GM12878 (cell line): Measurements from ENCODE around the gene VPS18.

Experiments used
- POLR2A ChIP-seq: IDR thresholded peaks from 2 replicates; pipeline ENCODE4 v1.6.1; 2011; ENCODE audit warnings: low read depth, mild to moderate bottlenecking, low read length
- SMAD5 ChIP-seq: IDR thresholded peaks from 2 replicates; pipeline ENCODE4 v1.6.1; 2016; ENCODE audit warnings: antibody characterized with exemption, low read depth
- SREBF2 ChIP-seq: IDR thresholded peaks from 2 replicates; pipeline ENCODE4 v1.6.1; 2012; ENCODE audit warnings: mild to moderate bottlenecking, low read length
- STAT1 ChIP-seq: fragments of 450-650 bp; conservative IDR thresholded peaks from 2 replicates; pipeline ENCODE4 v1.6.1; 2014; ENCODE audit warnings: antibody characterized with exemption, mild to moderate bottlenecking
- TBL1XR1 ChIP-seq: IDR thresholded peaks from 2 replicates; pipeline ENCODE4 v1.6.1; 2012; ENCODE audit warnings: low read depth, low read length, improper control_type of control experiment
- ZNF274 ChIP-seq: IDR thresholded peaks from one replicate; pipeline ENCODE4 v1.8.0; 2011; ENCODE audit not compliant: insufficient read length, insufficient read depth
- TF ChIP-seq, protein P1 (sequence below), 3 experiments: IDR thresholded peaks in 2 of 3; conservative IDR thresholded peaks in 1 of 3; 2 replicates each; pipeline ENCODE4 v1.5.1; 2011; ENCODE audit warnings: low read depth in 3 of 3, low read length in 3 of 3, mild to moderate bottlenecking in 3 of 3, control low read depth in 2 of 3, moderate library complexity in 2 of 3, inconsistent platforms in 1 of 3, mixed read lengths in 1 of 3; ENCODE audit not compliant: control insufficient read depth in 2 of 3, insufficient read depth in 1 of 3; ENCODE audit errors: extremely low read depth in 1 of 3
- TF ChIP-seq, protein P2 (sequence below): IDR thresholded peaks from 2 replicates; pipeline ENCODE4 v1.6.1; 2011; ENCODE audit warnings: low read depth, mild to moderate bottlenecking, low read length, moderate library complexity, borderline replicate concordance; ENCODE audit errors: extremely low read depth
- TF ChIP-seq, protein P3 (sequence below): IDR thresholded peaks from 2 replicates; pipeline ENCODE4 v1.6.1; 2012; ENCODE audit warnings: low read depth, low read length, improper control_type of control experiment

DNA sequence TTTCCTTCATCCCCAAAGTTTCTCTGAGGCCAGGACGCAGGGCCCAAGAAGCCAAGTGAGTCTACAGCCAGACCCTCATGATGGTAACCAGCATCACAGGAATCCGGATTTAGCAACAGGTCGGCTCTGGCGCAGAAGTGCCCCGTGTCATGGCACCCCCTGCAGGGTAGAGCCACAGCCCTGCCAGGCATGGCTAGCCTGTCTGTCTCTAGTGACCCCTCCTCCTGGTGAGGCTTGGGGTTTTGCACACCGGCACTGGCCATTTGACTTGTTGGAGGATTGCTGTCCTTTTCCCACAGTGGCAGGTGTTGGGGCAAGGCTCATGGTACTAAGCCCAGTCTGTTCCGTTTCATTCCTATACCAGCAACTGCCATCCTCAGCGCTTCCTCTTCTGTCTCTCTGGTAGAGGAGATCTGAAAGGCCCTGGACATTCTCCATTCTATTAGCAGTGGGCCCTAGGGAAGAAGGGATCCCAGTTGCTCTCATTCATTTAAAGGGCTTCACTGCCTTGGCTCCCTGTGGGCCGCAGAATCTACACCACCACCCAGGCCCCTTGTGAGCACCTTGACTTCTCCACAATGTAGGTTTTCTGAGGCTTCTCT lies 49.6 kb downstream of the VPS18 start:
- TF ChIP-seq SREBF2 = no peak
- no peak for TF ChIP-seq TBL1XR1
- no peak for TF ChIP-seq POLR2A
- TF ChIP-seq SMAD5 = no peak
- TF ChIP-seq, protein P1, sequence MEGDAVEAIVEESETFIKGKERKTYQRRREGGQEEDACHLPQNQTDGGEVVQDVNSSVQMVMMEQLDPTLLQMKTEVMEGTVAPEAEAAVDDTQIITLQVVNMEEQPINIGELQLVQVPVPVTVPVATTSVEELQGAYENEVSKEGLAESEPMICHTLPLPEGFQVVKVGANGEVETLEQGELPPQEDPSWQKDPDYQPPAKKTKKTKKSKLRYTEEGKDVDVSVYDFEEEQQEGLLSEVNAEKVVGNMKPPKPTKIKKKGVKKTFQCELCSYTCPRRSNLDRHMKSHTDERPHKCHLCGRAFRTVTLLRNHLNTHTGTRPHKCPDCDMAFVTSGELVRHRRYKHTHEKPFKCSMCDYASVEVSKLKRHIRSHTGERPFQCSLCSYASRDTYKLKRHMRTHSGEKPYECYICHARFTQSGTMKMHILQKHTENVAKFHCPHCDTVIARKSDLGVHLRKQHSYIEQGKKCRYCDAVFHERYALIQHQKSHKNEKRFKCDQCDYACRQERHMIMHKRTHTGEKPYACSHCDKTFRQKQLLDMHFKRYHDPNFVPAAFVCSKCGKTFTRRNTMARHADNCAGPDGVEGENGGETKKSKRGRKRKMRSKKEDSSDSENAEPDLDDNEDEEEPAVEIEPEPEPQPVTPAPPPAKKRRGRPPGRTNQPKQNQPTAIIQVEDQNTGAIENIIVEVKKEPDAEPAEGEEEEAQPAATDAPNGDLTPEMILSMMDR (IDR thresholded peaks at IDR 0.05 in 2 of 3, conservative IDR thresholded peaks at IDR 0.05 in 1 of 3; ENCODE audit: control insufficient read depth in 2 of 3, extremely low read depth in 1 of 3, insufficient read depth in 1 of 3, low read depth in 3 of 3, low read length in 3 of 3) = no peak
- TF ChIP-seq, protein P2, sequence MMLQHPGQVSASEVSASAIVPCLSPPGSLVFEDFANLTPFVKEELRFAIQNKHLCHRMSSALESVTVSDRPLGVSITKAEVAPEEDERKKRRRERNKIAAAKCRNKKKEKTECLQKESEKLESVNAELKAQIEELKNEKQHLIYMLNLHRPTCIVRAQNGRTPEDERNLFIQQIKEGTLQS = no peak
- TF ChIP-seq, protein P3, sequence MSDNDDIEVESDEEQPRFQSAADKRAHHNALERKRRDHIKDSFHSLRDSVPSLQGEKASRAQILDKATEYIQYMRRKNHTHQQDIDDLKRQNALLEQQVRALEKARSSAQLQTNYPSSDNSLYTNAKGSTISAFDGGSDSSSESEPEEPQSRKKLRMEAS = no peak
- no peak for TF ChIP-seq STAT1
- TF ChIP-seq ZNF274 = no peak
